ENCODE data around the gene SREK1IP1.

Gene SREK1IP1

DNA sequence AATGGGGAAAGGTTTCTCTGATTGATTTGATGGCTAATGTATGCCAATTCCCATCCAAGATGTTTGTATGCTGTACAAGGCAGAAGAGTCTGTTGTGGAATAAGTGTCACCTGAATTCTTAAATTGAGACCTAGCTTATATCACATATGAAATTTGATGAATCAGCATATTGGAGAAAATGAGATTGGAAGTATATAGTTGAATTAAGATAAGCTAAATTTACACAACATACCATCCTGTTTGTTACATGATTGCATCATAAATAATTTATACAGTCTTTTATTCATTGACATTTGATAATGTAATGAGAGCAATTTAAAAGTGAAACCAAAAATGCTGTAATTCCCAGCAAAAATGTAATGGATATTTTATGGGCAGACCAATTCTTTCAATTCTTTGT, 1.4 kb upstream of the SREK1IP1 start:
- in situ Hi-C loops (cut with MboI; ENCODE audit: low pct_unique_long_range_greater_than_20kb, low sequenced_read_pairs, unreplicated experiment): no loop called here
- DNase-seq (ENCODE audit: low spot score): no peak
- TF ChIP-seq, protein P1, sequence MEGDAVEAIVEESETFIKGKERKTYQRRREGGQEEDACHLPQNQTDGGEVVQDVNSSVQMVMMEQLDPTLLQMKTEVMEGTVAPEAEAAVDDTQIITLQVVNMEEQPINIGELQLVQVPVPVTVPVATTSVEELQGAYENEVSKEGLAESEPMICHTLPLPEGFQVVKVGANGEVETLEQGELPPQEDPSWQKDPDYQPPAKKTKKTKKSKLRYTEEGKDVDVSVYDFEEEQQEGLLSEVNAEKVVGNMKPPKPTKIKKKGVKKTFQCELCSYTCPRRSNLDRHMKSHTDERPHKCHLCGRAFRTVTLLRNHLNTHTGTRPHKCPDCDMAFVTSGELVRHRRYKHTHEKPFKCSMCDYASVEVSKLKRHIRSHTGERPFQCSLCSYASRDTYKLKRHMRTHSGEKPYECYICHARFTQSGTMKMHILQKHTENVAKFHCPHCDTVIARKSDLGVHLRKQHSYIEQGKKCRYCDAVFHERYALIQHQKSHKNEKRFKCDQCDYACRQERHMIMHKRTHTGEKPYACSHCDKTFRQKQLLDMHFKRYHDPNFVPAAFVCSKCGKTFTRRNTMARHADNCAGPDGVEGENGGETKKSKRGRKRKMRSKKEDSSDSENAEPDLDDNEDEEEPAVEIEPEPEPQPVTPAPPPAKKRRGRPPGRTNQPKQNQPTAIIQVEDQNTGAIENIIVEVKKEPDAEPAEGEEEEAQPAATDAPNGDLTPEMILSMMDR (IDR thresholded peaks at IDR 0.05; ENCODE audit: extremely low read depth, insufficient read depth, missing control alignments): no peak

GRCh38 chr5:64767959-64768357, 533 bp downstream of the SREK1IP1 start:
- no peak for DNase-seq (ENCODE audit: low spot score)

DNA sequence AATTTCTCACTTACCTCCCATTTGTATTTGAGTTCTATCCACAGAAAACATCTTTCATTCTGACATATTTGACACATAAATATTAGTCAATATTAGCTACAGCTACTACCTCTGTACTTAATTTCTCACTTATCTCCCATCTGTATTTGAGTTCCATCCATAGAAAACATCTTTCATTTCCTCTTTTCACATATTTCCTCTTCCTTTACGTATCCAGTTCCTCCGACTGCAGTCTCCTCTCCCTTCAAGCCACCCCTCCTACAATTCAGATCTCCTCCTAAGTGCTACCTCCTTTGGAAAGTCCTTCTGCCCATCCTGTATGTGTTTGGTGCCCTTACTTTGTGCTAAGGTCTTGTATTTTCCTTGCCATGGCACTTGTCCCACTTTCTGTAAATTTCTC, 1.6 kb downstream of the SREK1IP1 start:
- in situ Hi-C loops (cut with MboI; ENCODE audit: low pct_unique_long_range_greater_than_20kb, low sequenced_read_pairs, unreplicated experiment): no loop called here

More at GRCh38 chr5:64767959-64768357, 533 bp downstream of the SREK1IP1 start:
- in situ Hi-C loops (cut with MboI; ENCODE audit: low pct_unique_long_range_greater_than_20kb, low sequenced_read_pairs, unreplicated experiment): no loop called here
- TF ChIP-seq, protein P1 (IDR thresholded peaks at IDR 0.05; ENCODE audit: extremely low read depth, insufficient read depth, missing control alignments): no peak

DNA sequence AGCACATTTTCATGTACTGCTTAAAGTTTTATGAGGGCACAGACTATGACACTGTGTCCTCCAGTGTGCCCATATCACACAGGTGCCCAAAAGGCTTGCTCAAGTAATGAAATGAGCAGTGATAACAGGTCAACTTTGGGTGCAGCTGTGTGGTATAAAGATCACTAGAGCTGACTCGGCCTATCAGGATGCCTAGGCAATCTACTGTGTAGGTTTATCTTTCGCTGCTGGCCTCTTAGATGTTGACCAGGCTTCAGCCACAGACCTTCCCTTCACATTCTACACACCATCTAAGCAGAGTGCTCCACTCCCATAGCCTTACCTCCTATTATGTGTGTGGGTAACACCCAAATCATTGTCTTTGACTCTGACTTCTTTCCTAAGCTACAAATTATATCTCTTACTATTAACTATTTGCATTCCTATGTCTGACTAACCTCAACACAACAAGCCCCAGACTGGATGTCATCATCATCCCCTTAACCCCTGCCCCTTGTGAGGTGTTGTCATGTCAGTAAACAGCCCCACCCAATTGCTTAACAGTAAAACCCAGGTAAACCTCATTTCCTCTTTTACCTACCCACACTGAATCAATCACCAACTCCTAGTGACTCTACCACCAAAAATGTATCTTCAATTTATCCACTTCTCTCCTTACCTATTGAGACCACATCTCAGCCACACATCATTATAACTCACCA, 2.5 kb downstream of the SREK1IP1 start:
- in situ Hi-C loops (cut with MboI; ENCODE audit: low pct_unique_long_range_greater_than_20kb, low sequenced_read_pairs, unreplicated experiment): no loop called here
- no peak for DNase-seq (ENCODE audit: low spot score)
- TF ChIP-seq, protein P1 (IDR thresholded peaks at IDR 0.05; ENCODE audit: extremely low read depth, insufficient read depth, missing control alignments): no peak

More for the DNA sequence above, 1.6 kb downstream of the SREK1IP1 start:
- DNase-seq (ENCODE audit: low spot score): no peak
- TF ChIP-seq, protein P1 (IDR thresholded peaks at IDR 0.05; ENCODE audit: extremely low read depth, insufficient read depth, missing control alignments): no peak

DNA sequence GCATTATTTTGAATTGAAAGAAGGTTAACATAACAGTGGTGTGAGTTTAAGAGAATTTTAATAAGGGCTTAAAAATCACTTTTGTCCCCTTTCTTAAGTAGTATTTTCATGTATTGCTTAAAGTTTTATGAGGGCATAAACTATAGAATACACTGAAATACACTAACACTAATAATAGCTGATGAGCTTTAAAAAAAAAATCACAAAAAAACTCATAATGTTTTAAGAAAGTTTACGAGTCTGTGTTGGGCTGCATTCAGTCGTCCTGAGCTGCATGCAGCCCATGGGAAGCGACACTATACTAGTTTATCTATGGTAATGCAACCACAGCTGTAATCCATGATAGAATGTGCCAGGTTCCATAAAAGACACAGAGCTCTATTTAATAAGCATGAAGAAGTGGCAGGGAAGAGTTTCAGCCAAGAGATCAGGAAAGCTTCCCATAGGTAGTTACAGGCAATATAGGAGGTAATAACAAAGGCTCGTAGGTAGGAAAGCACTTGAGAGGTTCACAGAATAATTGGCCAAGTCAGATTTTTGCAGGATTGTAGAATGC, 4.5 kb downstream of the SREK1IP1 start:
- no peak for DNase-seq (ENCODE audit: low spot score)
- in situ Hi-C loops (cut with MboI; ENCODE audit: low pct_unique_long_range_greater_than_20kb, low sequenced_read_pairs, unreplicated experiment): no loop called here
- TF ChIP-seq, protein P1 (IDR thresholded peaks at IDR 0.05; ENCODE audit: extremely low read depth, insufficient read depth, missing control alignments): no peak

- in situ Hi-C loops (cut with MboI; ENCODE audit: low pct_unique_long_range_greater_than_20kb, low sequenced_read_pairs, unreplicated experiment): no loop called here
- TF ChIP-seq, protein P1 (IDR thresholded peaks at IDR 0.05; ENCODE audit: extremely low read depth, insufficient read depth, missing control alignments): no peak
- no peak for DNase-seq (ENCODE audit: low spot score)
These were observed 8.4 kb downstream of the SREK1IP1 start for GRCh38 chr5:64759960-64760660.
